GM10266 (cell line): ENCODE data around the gene NCAM2.

Source experiments
- DNase-seq: peaks from one replicate; pipeline ENCODE4 v3.0.0; 2012; ENCODE audit errors: extremely low spot score
- CTCF ChIP-seq: IDR thresholded peaks from 2 replicates; pipeline ENCODE4 v1.5.1; 2012; ENCODE audit warnings: mild to moderate bottlenecking, low read depth; ENCODE audit not compliant: control insufficient read depth, insufficient read depth; ENCODE audit errors: missing control alignments

NCAM2 gene

GRCh38 chr21:21290751-21291150 lies 292.5 kb downstream of the NCAM2 start:
- DNase-seq, result no peak
- TF ChIP-seq CTCF, result no peak

GRCh38 chr21:21291883-21292569 lies 293.8 kb downstream of the NCAM2 start:
- TF ChIP-seq CTCF, result no peak
- no peak for DNase-seq

GRCh38 chr21:21295303-21295702 lies 297.1 kb downstream of the NCAM2 start:
- no peak for TF ChIP-seq CTCF
- DNase-seq, result no peak

GRCh38 chr21:21297211-21297610 lies 299.0 kb downstream of the NCAM2 start:
- TF ChIP-seq CTCF, result no peak
- no peak for DNase-seq

GRCh38 chr21:21301013-21301412 lies 302.8 kb downstream of the NCAM2 start:
- no peak for TF ChIP-seq CTCF
- DNase-seq, result no peak

- DNase-seq, result no peak
- TF ChIP-seq CTCF, result no peak
Observed at GRCh38 chr21:21309510-21309909, 311.3 kb downstream of the NCAM2 start.

GRCh38 chr21:21324297-21324696 lies 326.1 kb downstream of the NCAM2 start:
- no peak for DNase-seq
- TF ChIP-seq CTCF, result no peak
